NOMO-1 (cell line): Measurements from ENCODE around the gene HMCES.
"Not testable (repeated sequence)": the region's sequence is repeated elsewhere in the genome, so short reads cannot be mapped to it uniquely, and the experiment has no call there.

Experiments used
- DNase-seq, 2 experiments: peaks; one replicate each; lab custom pipeline; 2025; ENCODE audit not compliant: unreplicated experiment in 2 of 2; lab: John Stamatoyannopoulos, UW

The HMCES gene

GRCh38 chr3:129256270-129256669 lies 22.4 kb upstream of the HMCES start:
- no peak for DNase-seq

- no peak for DNase-seq
Measured at GRCh38 chr3:129257609-129258008, 21.1 kb upstream of the HMCES start.

- DNase-seq: no peak
Measured at GRCh38 chr3:129259612-129260477, 18.8 kb upstream of the HMCES start.

- no peak for DNase-seq
Measured at GRCh38 chr3:129260606-129261005, 18.1 kb upstream of the HMCES start.

DNA sequence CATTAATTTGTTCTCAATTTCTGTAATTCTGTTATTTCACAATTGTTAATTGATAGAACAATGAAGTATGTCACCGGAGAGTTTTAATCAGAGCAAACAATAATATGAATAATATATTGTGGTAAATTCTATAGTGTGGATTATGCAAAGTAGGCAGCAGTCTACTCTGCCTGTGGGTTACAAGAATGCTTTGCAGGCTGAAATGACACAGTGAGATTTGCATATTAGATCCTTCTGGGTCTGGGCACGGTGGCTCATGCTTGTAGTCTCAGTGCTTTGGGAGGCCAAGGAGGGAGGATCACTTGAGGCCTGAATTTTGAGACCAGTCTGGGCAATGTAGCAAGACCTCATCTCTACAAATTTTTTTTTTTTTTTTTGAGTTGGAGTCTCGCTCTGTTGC lies 16.8 kb upstream of the HMCES start:
- DNase-seq: no peak

GRCh38 chr3:129263161-129263910 lies 15.3 kb upstream of the HMCES start:
- DNase-seq: no peak

GRCh38 chr3:129264994-129265393 lies 13.7 kb upstream of the HMCES start:
- DNase-seq: not testable (repeated sequence)

DNA sequence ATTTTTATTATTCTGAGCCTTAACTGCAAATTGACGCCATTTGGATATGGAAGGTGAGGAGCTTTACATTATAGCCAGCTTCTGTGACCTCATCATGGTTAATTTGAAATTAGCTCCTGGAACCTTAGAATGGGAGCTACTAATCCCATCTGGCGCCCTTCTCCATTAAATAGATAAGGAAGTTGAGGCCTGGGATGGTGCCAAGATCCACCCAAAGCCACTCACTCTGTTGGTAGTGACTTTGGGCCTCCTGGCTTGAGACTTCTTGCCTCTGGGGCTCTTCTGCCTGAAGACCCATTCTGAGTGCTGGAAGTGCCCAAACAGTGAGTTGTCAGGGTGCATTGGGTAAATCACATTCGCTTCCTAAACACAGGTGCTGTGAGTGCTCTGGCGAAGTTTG lies 12.0 kb upstream of the HMCES start:
- DNase-seq: no peak

- no peak for DNase-seq
Measured at GRCh38 chr3:129268396-129268795, 10.3 kb upstream of the HMCES start.

DNA sequence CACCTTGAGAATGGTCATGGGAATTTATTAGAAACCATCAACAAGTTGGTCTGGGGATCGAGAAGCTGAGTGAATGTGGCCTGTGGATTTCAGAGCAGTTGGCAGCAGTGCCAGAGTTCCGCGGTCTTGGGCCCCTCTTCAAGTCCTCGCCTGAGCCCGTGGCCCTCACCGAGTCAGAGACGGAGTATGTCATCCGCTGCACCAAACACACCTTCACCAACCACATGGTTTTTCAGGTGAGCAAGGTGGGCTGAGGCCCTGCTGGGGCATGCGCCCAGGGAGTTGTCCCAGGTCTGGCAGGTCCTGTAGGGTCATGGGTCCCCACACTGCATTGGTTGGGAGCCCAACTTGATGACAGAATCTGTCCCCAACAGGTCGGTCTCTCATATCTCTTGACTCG lies 7.0 kb upstream of the HMCES start:
- DNase-seq: no peak

- DNase-seq: no peak
Measured at GRCh38 chr3:129276385-129276784, 2.3 kb upstream of the HMCES start.

GRCh38 chr3:129277829-129278271 lies 820 bp upstream of the HMCES start:
- DNase-seq: no peak

GRCh38 chr3:129278966-129279906 lies 566 bp downstream of the HMCES start:
- peak in 1 of 2 experiments; percentile 27 for DNase-seq

DNA sequence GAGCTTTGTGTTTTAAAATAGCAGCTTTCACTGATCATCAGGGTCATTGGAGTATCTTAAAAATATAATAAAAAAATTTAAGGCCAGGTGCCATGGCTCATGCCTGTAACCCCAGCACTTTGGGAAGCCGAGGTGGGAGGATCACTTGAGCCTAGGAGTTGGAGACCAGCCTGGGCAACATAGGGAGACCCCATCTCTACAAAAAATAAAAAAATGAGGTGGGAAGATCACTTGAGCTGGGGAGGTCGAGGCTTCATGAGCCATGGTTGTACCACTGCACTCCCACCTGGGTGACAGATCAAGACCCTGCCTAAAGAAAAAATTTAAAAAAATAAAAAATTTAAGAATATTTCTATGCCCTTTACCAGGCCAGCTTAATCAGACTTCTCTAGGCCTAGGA lies 1.5 kb downstream of the HMCES start:
- no peak for DNase-seq

- DNase-seq: no peak
Measured at GRCh38 chr3:129281726-129282125, 3.1 kb downstream of the HMCES start.

DNA sequence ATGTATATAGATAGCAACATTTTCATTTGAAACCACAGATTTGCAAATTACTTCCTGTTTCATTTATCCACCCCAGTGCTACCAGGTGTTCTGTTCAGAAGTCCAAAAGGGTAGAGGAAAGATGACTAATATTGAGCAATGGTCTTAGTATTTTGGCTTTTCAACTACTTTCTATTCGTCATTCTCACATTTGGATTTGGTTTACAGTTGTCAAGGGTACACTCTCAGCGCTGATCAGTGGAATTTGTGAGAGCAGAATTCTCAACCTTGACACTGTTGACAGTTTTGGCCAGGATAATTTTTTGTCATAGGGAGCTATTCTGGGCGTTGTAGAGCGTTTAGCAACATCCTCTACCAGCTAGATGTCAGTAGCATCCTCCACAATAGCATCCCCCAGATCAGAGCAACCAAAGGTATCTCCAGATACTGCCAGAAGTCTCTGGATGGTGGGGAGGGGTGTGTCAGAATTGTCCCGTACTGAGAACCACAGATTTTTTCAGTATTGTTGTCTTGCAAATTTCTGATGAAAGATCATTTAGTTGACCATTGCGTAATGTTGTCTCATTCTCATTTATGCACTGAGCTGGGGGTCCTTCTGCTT lies 4.2 kb downstream of the HMCES start:
- DNase-seq: peak; percentile 57 to 90

DNA sequence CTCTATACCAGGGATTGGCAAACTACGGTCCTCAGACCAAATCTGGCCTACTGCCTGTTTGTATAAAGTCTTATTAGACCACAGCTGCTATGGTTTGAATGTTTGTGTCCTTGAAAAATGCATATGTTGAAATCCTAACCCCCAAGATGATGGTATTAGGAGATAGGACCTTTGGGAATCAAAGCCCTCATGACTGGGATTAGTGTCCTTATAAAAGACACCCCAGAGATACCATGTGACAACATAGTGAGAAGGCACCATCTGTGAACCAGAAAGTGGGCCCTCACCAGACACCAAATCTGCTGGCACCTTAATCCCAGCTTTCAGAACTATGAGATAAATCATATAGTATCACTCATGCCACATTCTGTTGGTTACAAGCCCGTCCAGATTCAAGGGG lies 7.4 kb downstream of the HMCES start:
- DNase-seq: no peak

DNA sequence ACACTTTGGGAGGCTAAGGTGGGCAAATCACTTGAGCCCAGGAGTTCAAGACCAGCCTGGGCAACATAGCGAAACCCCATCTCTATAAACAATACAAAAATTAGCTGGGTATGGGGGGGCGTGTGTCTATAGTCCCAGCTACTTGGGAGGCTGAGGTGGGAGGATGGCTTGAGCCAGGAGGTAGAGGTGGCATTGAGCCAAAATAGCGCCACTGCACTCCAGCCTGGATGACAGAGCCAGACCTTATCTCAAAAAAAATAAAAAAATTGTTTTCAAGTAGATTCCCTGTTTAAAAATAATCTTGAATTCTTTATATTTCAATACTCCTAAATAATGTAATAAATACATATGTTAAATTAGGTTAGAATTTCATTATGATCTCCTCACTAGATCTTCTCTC lies 9.8 kb downstream of the HMCES start:
- DNase-seq: no peak

DNA sequence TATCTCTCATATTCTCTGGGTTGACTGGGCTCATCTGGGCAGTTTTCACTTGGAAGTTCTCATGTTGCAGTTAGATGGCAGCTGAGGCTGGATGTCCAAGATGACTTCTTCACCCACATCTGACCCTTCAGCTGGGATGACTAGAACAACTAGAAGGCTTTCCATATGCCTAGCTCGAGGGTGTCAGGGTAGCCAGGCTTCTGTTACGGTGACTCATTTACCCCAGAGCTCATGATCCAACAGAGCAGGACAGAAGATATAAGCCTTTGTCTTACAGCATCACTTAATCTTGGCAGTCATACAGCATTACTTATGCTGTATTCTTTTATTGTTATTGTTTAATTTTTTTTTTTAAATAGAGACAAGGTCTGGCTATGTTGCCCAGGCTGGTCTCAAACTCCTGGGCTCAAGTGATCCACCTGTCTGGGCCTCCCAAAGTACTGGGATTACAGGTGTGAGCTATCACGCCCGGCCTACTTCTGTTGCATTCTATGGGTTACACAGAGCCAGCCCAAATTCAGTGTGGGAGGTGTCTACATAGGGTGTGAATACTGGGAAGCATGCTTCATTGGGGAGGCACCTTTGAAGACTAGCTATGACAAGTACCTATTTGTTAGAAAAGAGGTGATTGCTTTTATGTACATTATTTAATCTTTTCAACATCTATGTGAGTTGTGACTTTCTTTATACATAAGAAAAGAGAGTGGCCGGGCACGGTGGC lies 10.7 kb downstream of the HMCES start:
- DNase-seq: no peak
